Subcutaneous abdominal adipose tissue (tissue), 5 donors: ENCODE measurements around the gene ZBED1.

Experiments used
- H3K27ac ChIP-seq: one replicate; pipeline ENCODE4 v1.7.0; 2013; ENCODE audit warnings: low read depth, mild to moderate bottlenecking, inconsistent platforms, low read length, moderate library complexity
- H3K27me3 ChIP-seq, 5 donors: one replicate each; pipeline ENCODE4 v1.7.0; 2013; ENCODE audit warnings: low read length in 5 of 5, inconsistent platforms in 1 of 5; ENCODE audit not compliant: control insufficient read depth in 5 of 5, insufficient read depth in 4 of 5
- H3K36me3 ChIP-seq, 5 donors: one replicate each; pipeline ENCODE4 v1.7.0; 2013; ENCODE audit warnings: low read length in 5 of 5; ENCODE audit not compliant: control insufficient read depth in 5 of 5, insufficient read depth in 5 of 5
- H3K4me1 ChIP-seq, 5 donors: one replicate each; pipeline ENCODE4 v1.7.0; 2013; ENCODE audit warnings: low read length in 5 of 5, mild to moderate bottlenecking in 3 of 5, moderate library complexity in 1 of 5; ENCODE audit not compliant: control insufficient read depth in 5 of 5, insufficient read depth in 5 of 5
- H3K4me3 ChIP-seq, 5 donors: one replicate each; pipeline ENCODE4 v1.7.0; 2013; ENCODE audit warnings: low read length in 5 of 5, low read depth in 1 of 5
- H3K9ac ChIP-seq, 5 donors: one replicate each; pipeline ENCODE4 v1.7.0; 2013; ENCODE audit warnings: low read length in 5 of 5, mild to moderate bottlenecking in 4 of 5, moderate library complexity in 3 of 5
- H3K9me3 ChIP-seq, 5 donors: one replicate each; pipeline ENCODE4 v1.7.0; 2013; ENCODE audit warnings: low read length in 5 of 5; ENCODE audit not compliant: control insufficient read depth in 5 of 5
- donor health status: healthy.
- donor health status: healthy.
- donor health status: healthy.
- donor health status: healthy.
- donor health status: healthy.

The ZBED1 gene

GRCh38 chrX:2500091-2500802 is 529 bp downstream of the ZBED1 start:
- Histone ChIP-seq H3K36me3 (peaks cover 0 to 7% (median 5%) of the 10 kb centered on the region in 5 donors), H3K9ac (peak overlapping the region in 4 of 5 donors; percentile 73 to 83 (median 80)), H3K9me3 (no peaks in the 10 kb centered on the region), H3K27me3 (no peaks in the 10 kb centered on the region), H3K4me3 (peak overlapping the region; percentile 61 to 89 (median 79)), H3K27ac (peak overlapping the region; percentile 84), H3K4me1 (peaks cover 6 to 41% (median 31%) of the 10 kb centered on the region in 5 donors)

GRCh38 chrX:2499507-2499906 is 1.3 kb downstream of the ZBED1 start:
- H3K4me3 ChIP-seq: peak overlapping the region; percentile 61 to 89 (median 79)
- no peaks in the 10 kb centered on the region for H3K27me3 ChIP-seq
- H3K36me3 ChIP-seq: peaks cover 0 to 7% (median 5%) of the 10 kb centered on the region in 5 donors
- peaks cover 6 to 41% (median 31%) of the 10 kb centered on the region in 5 donors for H3K4me1 ChIP-seq
- peak overlapping the region in 4 of 5 donors; percentile 73 to 83 (median 80) for H3K9ac ChIP-seq
- H3K27ac ChIP-seq: peak overlapping the region; percentile 84
- H3K9me3 ChIP-seq: no peaks in the 10 kb centered on the region

DNA sequence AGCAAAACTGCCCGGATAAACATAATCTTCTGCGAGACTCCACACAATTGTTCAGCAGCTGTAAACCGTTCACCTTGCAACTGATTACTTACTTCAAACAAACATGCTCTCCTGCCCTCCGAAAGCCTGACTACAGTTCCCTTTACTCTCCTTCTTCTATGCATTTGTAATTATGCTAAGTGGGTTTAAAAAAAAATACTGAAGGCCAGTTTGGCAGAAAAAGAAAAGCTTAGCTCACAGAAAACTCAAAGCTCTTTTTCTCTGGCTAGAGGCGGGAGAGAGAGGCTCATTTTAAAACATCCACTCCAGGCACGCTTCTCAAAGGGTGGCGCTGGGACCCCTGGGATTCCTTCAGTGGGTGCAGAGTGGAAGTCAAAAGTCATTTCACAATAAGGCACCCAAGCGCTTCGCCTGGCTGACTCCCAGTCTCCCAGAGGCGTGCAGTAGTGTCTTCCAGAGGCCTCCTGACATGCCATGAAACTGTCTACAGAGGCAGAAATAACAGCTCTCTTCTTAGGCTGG is 1.9 kb downstream of the ZBED1 start:
- Histone ChIP-seq H3K27ac (peak overlapping the region; percentile 84), H3K9ac (peak overlapping the region in 4 of 5 donors; percentile 73 to 83 (median 80)), H3K9me3 (no peaks in the 10 kb centered on the region), H3K4me3 (peak overlapping the region; percentile 61 to 89 (median 79)), H3K27me3 (no peaks in the 10 kb centered on the region), H3K4me1 (peaks cover 6 to 41% (median 31%) of the 10 kb centered on the region in 5 donors), H3K36me3 (peaks cover 0 to 7% (median 5%) of the 10 kb centered on the region in 5 donors)

GRCh38 chrX:2497961-2498780 is 2.6 kb downstream of the ZBED1 start:
- peak overlapping the region in 4 of 5 donors; percentile 1 to 80 (median 42) for H3K9ac ChIP-seq
- H3K27me3 ChIP-seq: no peaks in the 10 kb centered on the region
- H3K4me1 ChIP-seq: peaks cover 6 to 41% (median 31%) of the 10 kb centered on the region in 5 donors
- peak overlapping the region in 4 of 5 donors; percentile 61 to 89 (median 80) for H3K4me3 ChIP-seq
- no peaks in the 10 kb centered on the region for H3K9me3 ChIP-seq
- H3K27ac ChIP-seq: peak overlapping the region; percentile 84
- peaks cover 0 to 7% (median 5%) of the 10 kb centered on the region in 5 donors for H3K36me3 ChIP-seq

DNA sequence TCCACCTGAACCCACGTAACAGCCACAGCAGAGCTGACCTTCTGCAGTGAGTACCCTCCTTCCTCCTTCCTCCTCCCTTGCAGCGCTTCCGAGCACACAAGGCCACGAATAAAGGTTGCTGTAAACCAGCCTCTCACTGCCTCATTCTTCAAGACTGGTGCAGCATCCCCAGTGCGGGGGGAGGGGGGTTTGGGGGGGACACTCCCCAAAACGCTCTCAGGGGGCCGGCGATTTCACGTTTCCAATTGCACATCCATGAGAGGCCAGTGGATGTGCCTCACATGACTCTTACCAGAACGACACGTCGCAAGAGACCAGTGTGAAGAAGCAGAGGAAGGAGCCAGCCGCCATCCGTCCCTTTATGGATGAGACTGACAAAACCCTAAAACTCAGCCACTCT is 5.2 kb downstream of the ZBED1 start:
- H3K27ac ChIP-seq: no peak overlapping the region
- H3K4me1 ChIP-seq: peaks cover 6 to 35% (median 31%) of the 10 kb centered on the region in 5 donors
- no peaks in the 10 kb centered on the region for H3K9me3 ChIP-seq

DNA sequence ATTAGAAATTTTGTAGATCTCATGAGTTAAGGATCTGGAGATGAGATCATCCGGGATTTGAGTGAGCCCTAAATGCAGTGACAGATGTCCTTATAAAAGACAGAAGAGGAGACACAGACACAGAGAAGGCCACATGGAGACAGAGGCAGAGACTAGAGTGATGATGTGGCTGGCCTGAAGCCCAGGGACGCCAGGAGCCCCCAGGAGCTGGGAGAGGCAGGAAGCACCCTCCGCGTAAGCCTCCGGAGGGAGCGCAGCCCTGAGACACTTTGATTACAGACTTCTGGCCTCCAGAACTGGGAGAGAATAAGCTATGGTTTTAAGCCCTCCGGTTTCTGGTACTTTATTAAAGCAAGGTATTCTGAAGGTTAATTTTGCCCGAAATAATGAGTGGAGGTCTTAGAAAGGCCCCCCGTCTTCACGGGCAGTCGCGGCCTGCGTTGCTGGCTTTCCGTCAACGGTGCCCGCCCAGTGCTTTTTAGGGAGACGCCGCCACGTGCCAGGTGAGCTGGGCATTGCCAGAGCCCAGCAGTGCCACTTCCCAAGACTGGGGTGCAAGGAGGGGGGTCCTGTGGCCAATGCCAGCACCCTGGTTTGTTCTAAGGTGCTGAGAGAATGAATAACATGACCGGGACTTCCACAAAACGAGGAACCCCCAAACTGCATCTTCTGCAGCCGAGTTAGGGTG is 8.1 kb downstream of the ZBED1 start:
- H3K9me3 ChIP-seq: no peaks in the 10 kb centered on the region
- H3K4me3 ChIP-seq: no peak overlapping the region
- no peaks in the 10 kb centered on the region for H3K27me3 ChIP-seq
- peaks cover 0 to 11% (median 6%) of the 10 kb centered on the region in 5 donors for H3K4me1 ChIP-seq
- H3K9ac ChIP-seq: no peak overlapping the region
- no peak overlapping the region for H3K27ac ChIP-seq
- peaks cover 0 to 50% (median 41%) of the 10 kb centered on the region in 5 donors for H3K36me3 ChIP-seq

More for the DNA sequence above, 5.2 kb downstream of the ZBED1 start:
- Histone ChIP-seq H3K36me3 (peaks cover 0 to 20% (median 13%) of the 10 kb centered on the region in 5 donors), H3K27me3 (no peaks in the 10 kb centered on the region), H3K4me3 (no peak overlapping the region), H3K9ac (no peak overlapping the region)

GRCh38 chrX:2490634-2491033 is 10.1 kb downstream of the ZBED1 start:
- no peaks in the 10 kb centered on the region for H3K9me3 ChIP-seq
- H3K36me3 ChIP-seq: peaks cover 0 to 62% (median 53%) of the 10 kb centered on the region in 5 donors
- H3K4me1 ChIP-seq: peaks cover 0 to 2% (median 2%) of the 10 kb centered on the region in 5 donors
- H3K27me3 ChIP-seq: no peaks in the 10 kb centered on the region
- H3K9ac ChIP-seq: no peak overlapping the region
- no peak overlapping the region for H3K4me3 ChIP-seq
- H3K27ac ChIP-seq: no peak overlapping the region

DNA sequence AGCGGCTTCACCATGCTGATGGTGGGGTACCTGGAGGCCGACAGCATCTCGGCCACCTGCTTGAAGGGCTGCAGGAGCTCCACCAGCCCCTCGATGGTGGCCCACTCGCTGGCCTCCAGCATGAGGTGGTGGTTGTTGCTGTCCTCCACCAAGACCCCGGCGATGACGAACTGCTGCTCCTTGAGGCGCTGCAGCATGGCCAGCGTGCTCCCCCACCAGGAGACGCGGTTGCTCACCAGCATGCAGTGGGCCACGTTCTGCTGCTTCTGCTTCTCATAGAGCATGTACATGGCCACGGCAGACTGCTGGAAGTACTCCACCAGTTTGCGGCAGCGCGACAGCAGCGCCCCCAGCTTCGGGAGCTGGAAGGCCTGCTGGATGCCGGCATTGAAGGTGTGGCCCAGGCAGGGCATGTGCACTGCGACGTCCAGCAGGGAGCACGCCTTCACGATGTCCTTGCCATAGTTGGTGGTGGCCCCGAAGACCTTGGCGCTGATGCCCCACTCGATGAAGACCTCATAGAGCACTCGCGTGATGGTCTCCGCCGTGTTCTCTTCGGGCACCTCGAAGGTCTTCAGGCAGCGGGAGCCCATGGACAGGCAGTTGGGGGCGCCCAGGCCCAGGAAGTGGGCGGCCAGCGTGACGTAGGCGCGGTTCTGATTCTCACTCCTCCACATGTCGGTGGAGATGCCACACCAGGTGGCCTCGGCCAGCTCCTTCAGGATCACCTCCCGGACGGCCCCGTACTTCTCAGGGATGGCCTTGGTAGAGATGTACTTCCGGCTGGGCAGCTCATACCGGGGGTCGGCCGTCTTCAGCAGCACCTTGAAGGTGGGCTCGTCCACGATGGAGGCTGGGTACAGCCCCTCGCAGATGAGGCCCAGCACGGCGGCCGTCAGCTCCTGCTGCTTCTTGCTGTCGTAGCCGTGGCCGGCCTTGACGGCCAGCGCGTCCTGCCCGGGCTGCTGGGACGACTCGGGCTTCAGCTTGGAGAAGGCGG is 11.0 kb downstream of the ZBED1 start:
- H3K9ac ChIP-seq: no peak overlapping the region
- H3K4me1 ChIP-seq: peaks cover 0 to 8% (median 5%) of the 10 kb centered on the region in 5 donors
- no peak overlapping the region for H3K4me3 ChIP-seq
- no peaks in the 10 kb centered on the region for H3K27me3 ChIP-seq
- peaks cover 0 to 58% (median 50%) of the 10 kb centered on the region in 5 donors for H3K36me3 ChIP-seq
- no peaks in the 10 kb centered on the region for H3K9me3 ChIP-seq
- no peak overlapping the region for H3K27ac ChIP-seq
